Lung (tissue), 12 donors: ENCODE measurements around the gene RTEL1. TPM values are rescaled to one million over a fixed set of nuclear protein-coding genes. Genes with fewer than 3 reads are reported as not detected.
A peak's percentile ranks its signal among the peaks of the same experiment; 100 is the strongest.
"Not testable (repeated sequence)": the region's sequence is repeated elsewhere in the genome, so short reads cannot be mapped to it uniquely, and the experiment has no call there.

Experiments
- ATAC-seq: fragments of 200-7000 bp; cut with Tn5 transposase; one replicate; pipeline ENCODE4 v1.9.1; 2020; ENCODE audit warnings: moderate number of reproducible peaks; ENCODE audit not compliant: insufficient read depth, low FRiP score
- DNase-seq, 3 donors: peaks; one replicate each; pipeline ENCODE4 v3.0.0-alpha.2; 2013 to 2017
- H3K27ac ChIP-seq, 2 donors: one replicate each; pipeline ENCODE4 v1.5.1; 2013; ENCODE audit warnings: mild to moderate bottlenecking in 2 of 2, moderate library complexity in 2 of 2, control low read depth in 1 of 2, inconsistent platforms in 1 of 2, low read depth in 1 of 2, low read length in 1 of 2
- H3K27me3 ChIP-seq, 3 donors: one replicate each; pipeline ENCODE4 v1.5.1; 2013; ENCODE audit warnings: low read length in 2 of 3; ENCODE audit not compliant: control insufficient read depth in 3 of 3, insufficient read depth in 3 of 3
- H3K36me3 ChIP-seq, 4 donors: one replicate each; pipeline ENCODE4 v1.5.1; 2013; ENCODE audit warnings: low read length in 4 of 4, mild to moderate bottlenecking in 1 of 4, moderate library complexity in 1 of 4; ENCODE audit not compliant: control insufficient read depth in 4 of 4, insufficient read depth in 4 of 4
- H3K4me1 ChIP-seq, 5 donors: one replicate each; pipeline ENCODE4 v1.5.1; 2013; ENCODE audit warnings: low read length in 5 of 5, mild to moderate bottlenecking in 2 of 5, moderate library complexity in 1 of 5; ENCODE audit not compliant: control insufficient read depth in 5 of 5, insufficient read depth in 5 of 5
- H3K4me3 ChIP-seq: one replicate; pipeline ENCODE4 v1.5.1; 2013; ENCODE audit warnings: mild to moderate bottlenecking, control low read depth, moderate library complexity
- H3K9ac ChIP-seq, 2 donors: one replicate each; pipeline ENCODE4 v1.5.1; 2013; ENCODE audit warnings: low read length in 2 of 2, control low read depth in 1 of 2; ENCODE audit not compliant: insufficient read depth in 1 of 2
- H3K9me3 ChIP-seq, 4 donors: one replicate each; pipeline ENCODE4 v1.5.1; 2013; ENCODE audit warnings: low read length in 3 of 4, mild to moderate bottlenecking in 1 of 4, moderate library complexity in 1 of 4; ENCODE audit not compliant: control insufficient read depth in 4 of 4, insufficient read depth in 3 of 4
- WGBS, 2 donors: extraction: QIAGEN DNeasy Blood & Tissue Kit; methylation state at CpG; one replicate each; pipeline ENCODE4 v1.1.7; 2013; 5-methylcytosine and 5-hydroxymethylcytosine counted together
- polyA plus RNA-seq, 2 donors: library from polyadenylated mRNA; stranded (reverse); fragments of 200-250 nt; gene quantifications; one replicate each; pipeline ENCODE4 v1.2.1, GENCODE V29; 2013
- total RNA-seq, 2 donors: library from RNA; depleted of rRNA in 1 of 2; stranded (reverse); fragments of >200 nt in 1 of 2; gene quantifications; one replicate each; pipeline ENCODE4 v1.2.1, GENCODE V29; 2014 to 2021
- TF ChIP-seq, protein P1 (sequence below): IDR thresholded peaks from 2 replicates; pipeline ENCODE4 v1.5.1; 2012; ENCODE audit warnings: mild to moderate bottlenecking; ENCODE audit errors: control extremely low read depth, extremely low read depth
- donor health status: control.
- donor health status: control.
- donor health status: Bipolar disorder and iron deficiency.
- donor health status: healthy.
- donor health status: DM: yes; HTN: yes; CAD: no.

The RTEL1 gene
- total and polyA plus RNA-seq, 4 donors: 12.4 to 45.8 (median 17.7) TPM

GRCh38 chr20:63639093-63639975, 18.8 kb upstream of the RTEL1 start:
- H3K9me3 ChIP-seq: no peaks in the 10 kb centered on the region
- H3K27ac ChIP-seq: peak overlapping the region; percentile 79 to 82
- peaks cover 0 to 4% (median 0%) of the 10 kb centered on the region in 4 donors for H3K36me3 ChIP-seq
- ATAC-seq: no peak
- WGBS, 2 donors: 40 to 41% methylated on average over 15 of the region's 15 CpGs
- no peaks in the 10 kb centered on the region for H3K27me3 ChIP-seq
- TF ChIP-seq, protein P1, sequence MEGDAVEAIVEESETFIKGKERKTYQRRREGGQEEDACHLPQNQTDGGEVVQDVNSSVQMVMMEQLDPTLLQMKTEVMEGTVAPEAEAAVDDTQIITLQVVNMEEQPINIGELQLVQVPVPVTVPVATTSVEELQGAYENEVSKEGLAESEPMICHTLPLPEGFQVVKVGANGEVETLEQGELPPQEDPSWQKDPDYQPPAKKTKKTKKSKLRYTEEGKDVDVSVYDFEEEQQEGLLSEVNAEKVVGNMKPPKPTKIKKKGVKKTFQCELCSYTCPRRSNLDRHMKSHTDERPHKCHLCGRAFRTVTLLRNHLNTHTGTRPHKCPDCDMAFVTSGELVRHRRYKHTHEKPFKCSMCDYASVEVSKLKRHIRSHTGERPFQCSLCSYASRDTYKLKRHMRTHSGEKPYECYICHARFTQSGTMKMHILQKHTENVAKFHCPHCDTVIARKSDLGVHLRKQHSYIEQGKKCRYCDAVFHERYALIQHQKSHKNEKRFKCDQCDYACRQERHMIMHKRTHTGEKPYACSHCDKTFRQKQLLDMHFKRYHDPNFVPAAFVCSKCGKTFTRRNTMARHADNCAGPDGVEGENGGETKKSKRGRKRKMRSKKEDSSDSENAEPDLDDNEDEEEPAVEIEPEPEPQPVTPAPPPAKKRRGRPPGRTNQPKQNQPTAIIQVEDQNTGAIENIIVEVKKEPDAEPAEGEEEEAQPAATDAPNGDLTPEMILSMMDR: no peak
- no peak overlapping the region for H3K4me3 ChIP-seq
- no peak overlapping the region for H3K9ac ChIP-seq
- no peak for DNase-seq
- H3K4me1 ChIP-seq: peaks cover 0 to 13% (median 0%) of the 10 kb centered on the region in 5 donors

DNA sequence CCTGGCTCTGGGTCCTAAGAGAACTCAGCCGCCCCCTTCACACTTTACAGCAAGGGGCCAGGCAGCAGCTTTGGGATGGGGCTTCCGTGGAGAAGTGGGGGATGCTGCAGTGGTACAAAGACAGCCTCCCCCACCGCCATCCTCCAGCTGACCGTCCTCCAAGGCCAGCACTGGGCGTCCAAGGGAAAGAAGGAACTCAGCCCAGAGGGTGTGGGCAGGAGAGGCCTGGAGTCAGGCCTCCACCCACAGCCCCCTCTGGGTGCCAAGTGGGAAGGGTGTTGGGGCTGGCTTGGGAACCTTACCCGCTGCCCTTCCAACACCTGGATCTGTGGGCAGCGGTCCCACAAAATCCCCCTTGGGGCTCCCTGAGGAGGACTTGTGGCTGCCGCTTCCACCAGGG, 18.0 kb upstream of the RTEL1 start:
- peaks cover 0 to 13% (median 0%) of the 10 kb centered on the region in 5 donors for H3K4me1 ChIP-seq
- no peak for ATAC-seq
- no peaks in the 10 kb centered on the region for H3K9me3 ChIP-seq
- DNase-seq: no peak
- peaks cover 0 to 4% (median 0%) of the 10 kb centered on the region in 4 donors for H3K36me3 ChIP-seq
- 69 to 70% methylated on average over 8 of the region's 8 CpGs for WGBS, 2 donors
- no peak overlapping the region for H3K4me3 ChIP-seq
- peak overlapping the region; percentile 61 to 82 for H3K27ac ChIP-seq
- H3K9ac ChIP-seq: no peak overlapping the region
- TF ChIP-seq, protein P1: no peak
- no peaks in the 10 kb centered on the region for H3K27me3 ChIP-seq

GRCh38 chr20:63640686-63641085, 17.4 kb upstream of the RTEL1 start:
- H3K9me3 ChIP-seq, H3K9ac ChIP-seq, H3K36me3 ChIP-seq, H3K27me3 ChIP-seq, DNase-seq, ATAC-seq, H3K4me3 ChIP-seq: not testable (repeated sequence)
- Histone ChIP-seq H3K4me1 (peaks cover 0 to 13% (median 0%) of the 10 kb centered on the region in 5 donors), H3K27ac (peak overlapping the region; percentile 73 to 82)
- WGBS, 2 donors: 32 to 81% methylated on average over 8 to 16 of the region's 17 CpGs

- ATAC-seq: peak; percentile 28
- Histone ChIP-seq H3K27ac (peak overlapping the region; percentile 70 to 97), H3K4me1 (peaks cover 0 to 13% (median 0%) of the 10 kb centered on the region in 5 donors), H3K36me3 (peaks cover 0 to 4% (median 0%) of the 10 kb centered on the region in 4 donors), H3K4me3 (peak overlapping the region; percentile 50), H3K9ac (no peak overlapping the region), H3K27me3 (no peaks in the 10 kb centered on the region), H3K9me3 (no peaks in the 10 kb centered on the region)
- DNase-seq: no peak
- WGBS, 2 donors: 3 to 38% methylated on average over 36 to 42 of the region's 47 CpGs
- TF ChIP-seq, protein P1: no peak
Measured at GRCh38 chr20:63641146-63641791, 16.8 kb upstream of the RTEL1 start.
